ENCODE measurements around the gene PSORS1C2.
"Not testable (repeated sequence)": the region's sequence is repeated elsewhere in the genome, so short reads cannot be mapped to it uniquely, and the experiment has no call there.

Gene PSORS1C2

GRCh38 chr6:31165986-31166385 is 27.1 kb upstream of the PSORS1C2 start:
- no peak for TF ChIP-seq CTCF (conservative IDR thresholded peaks at IDR 0.05; ENCODE audit: control insufficient read depth, insufficient read depth, low read depth, low read length)
- no peak for DNase-seq (ENCODE audit: low read depth)
- no peak overlapping the region for H3K4me3 ChIP-seq (ENCODE audit: control insufficient read depth, low read depth, low read length)

- not testable (repeated sequence) for DNase-seq (ENCODE audit: low read depth); H3K4me3 ChIP-seq (ENCODE audit: control insufficient read depth, low read depth, low read length)
These were observed 26.4 kb upstream of the PSORS1C2 start for GRCh38 chr6:31165064-31165832.

- not testable (repeated sequence) for H3K4me3 ChIP-seq (ENCODE audit: control insufficient read depth, low read depth, low read length); DNase-seq (ENCODE audit: low read depth)
These were observed 25.7 kb upstream of the PSORS1C2 start for GRCh38 chr6:31164475-31165063.

GRCh38 chr6:31163922-31164321 is 25.1 kb upstream of the PSORS1C2 start:
- DNase-seq (ENCODE audit: low read depth), result peak; percentile 42
- H3K4me3 ChIP-seq (ENCODE audit: control insufficient read depth, low read depth, low read length), result no peak overlapping the region
- no peak for TF ChIP-seq CTCF (conservative IDR thresholded peaks at IDR 0.05; ENCODE audit: control insufficient read depth, insufficient read depth, low read depth, low read length)

- DNase-seq (ENCODE audit: low read depth), result no peak
- no peak overlapping the region for H3K4me3 ChIP-seq (ENCODE audit: control insufficient read depth, low read depth, low read length)
- TF ChIP-seq CTCF (conservative IDR thresholded peaks at IDR 0.05; ENCODE audit: control insufficient read depth, insufficient read depth, low read depth, low read length), result no peak
These were observed 23.7 kb upstream of the PSORS1C2 start for GRCh38 chr6:31162463-31163165.

- TF ChIP-seq CTCF (conservative IDR thresholded peaks at IDR 0.05; ENCODE audit: control insufficient read depth, insufficient read depth, low read depth, low read length), result no peak
- no peak overlapping the region for H3K4me3 ChIP-seq (ENCODE audit: control insufficient read depth, low read depth, low read length)
- no peak for DNase-seq (ENCODE audit: low read depth)
These were observed 22.6 kb upstream of the PSORS1C2 start for GRCh38 chr6:31161216-31162126.

All from fibroblast of mammary gland (primary cell).